ENCODE measurements around the gene TKFC. TPM values are rescaled to one million over a fixed set of nuclear protein-coding genes. Genes with fewer than 3 reads are reported as not detected.

Gene TKFC
- total and polyA plus RNA-seq, 9 of the 15 experiments (the other 6 are each of a cell fraction or from before 2014, with no cell fraction given): 2.0 to 61.7 (median 28.5) TPM

GRCh38 chr11:61298663-61299244 lies 34.3 kb upstream of the TKFC start:
- FAIRE-seq (no peak), ATAC-seq (no peak), DNase-seq (ENCODE audit: extremely low read depth in 1 of 4, low spot score in 3 of 4) (no peak)
- Histone ChIP-seq H3K9ac (ENCODE audit: insufficient read depth in 1 of 2, low read depth in 2 of 2, low read length in 2 of 2) (peak overlapping the region in 1 of 2 experiments; percentile 39; a peak in 1 of 4 replicates), H3K9me1 (ENCODE audit: control insufficient read depth, insufficient read depth, low read length) (no peaks in the 10 kb centered on the region), H3K27ac (ENCODE audit: extremely low read depth, low read depth, low read length) (no peak overlapping the region), H3K27me3 (ENCODE audit: control insufficient read depth in 2 of 2, insufficient read depth in 2 of 2, low read length in 2 of 2) (no peaks in the 10 kb centered on the region), H3K36me3 (ENCODE audit: control insufficient read depth, insufficient read depth, low read length) (peaks cover 69% of the 10 kb centered on the region), H3K4me2 (ENCODE audit: insufficient read depth, low read length) (no peak overlapping the region), H4K20me1 (replicated peaks; ENCODE audit: control insufficient read depth, insufficient read depth, low read length) (no peaks in the 10 kb centered on the region), H3K9me3 (replicated peaks; ENCODE audit: control insufficient read depth, insufficient read depth, low read depth, low read length) (no peaks in the 10 kb centered on the region), H3K4me1 (replicated peaks in 1 of 2; ENCODE audit: control insufficient read depth in 2 of 2, insufficient read depth in 2 of 2, low read length in 2 of 2) (peaks cover 0 to 20% of the 10 kb centered on the region in 2 experiments; a peak in 1 of 5 replicates), H2AFZ (ENCODE audit: low read depth, low read length) (no peak overlapping the region), H3K4me3 (no peak overlapping the region), H3K79me2 (ENCODE audit: control insufficient read depth, insufficient read depth, low read length) (no peaks in the 10 kb centered on the region)
- in situ Hi-C loops (cut with MboI): no loop called here
- no TSS peak for BruUV-seq (replicated peaks)
- no peak for TF ChIP-seq WHSC1 (IDR thresholded peaks at IDR 0.05; ENCODE audit: low read length)
- peak; percentile 21; the same call in 1 of the 2 replicates for TF ChIP-seq SUPT5H (IDR thresholded peaks at IDR 0.05)
- no peak for TF ChIP-seq ZNF212 (CRISPR knock-in tag; IDR thresholded peaks at IDR 0.05)
- TF ChIP-seq DIDO1 (tag; IDR thresholded peaks at IDR 0.05; ENCODE audit: low read depth): no peak
- CTCF ChIA-PET (ENCODE audit: low intra/inter-chr PET ratio): no interaction called here
- 81% methylated on average over 4 of the region's 4 CpGs for WGBS (ENCODE audit: insufficient coverage, low coverage, missing lambda C conversion rate)
- POLR2A ChIA-PET: interaction anchor here (0.6 to 4.0 kb wide), 10 partner anchors 10 to 443 kb away, joined by 3 to 25 read pairs (median 4); partner anchors contain the start of genes DDB1, TKFC and TMEM138
- intact Hi-C loops (cut with micrococcal nuclease): no loop called here

- H3K9me3 ChIP-seq (replicated peaks; ENCODE audit: control insufficient read depth, insufficient read depth, low read depth, low read length): no peaks in the 10 kb centered on the region
- FAIRE-seq: no peak
- CTCF ChIA-PET (ENCODE audit: low intra/inter-chr PET ratio): no interaction called here
- H2AFZ ChIP-seq (ENCODE audit: low read depth, low read length): no peak overlapping the region
- no peak overlapping the region for H3K9ac ChIP-seq (ENCODE audit: insufficient read depth in 1 of 2, low read depth in 2 of 2, low read length in 2 of 2)
- no peak for DNase-seq (ENCODE audit: extremely low read depth in 1 of 4, low spot score in 3 of 4)
- TF ChIP-seq ZC3H4 (CRISPR knock-in tag; IDR thresholded peaks at IDR 0.05; ENCODE audit: borderline replicate concordance) (no peak), NFXL1 (CRISPR knock-in tag; IDR thresholded peaks at IDR 0.05) (no peak), THAP12 (CRISPR knock-in tag; IDR thresholded peaks at IDR 0.05) (no peak)
- no peaks in the 10 kb centered on the region for H4K20me1 ChIP-seq (replicated peaks; ENCODE audit: control insufficient read depth, insufficient read depth, low read length)
- no peaks in the 10 kb centered on the region for H3K27me3 ChIP-seq (ENCODE audit: control insufficient read depth in 2 of 2, insufficient read depth in 2 of 2, low read length in 2 of 2)
- no TSS peak for BruUV-seq (replicated peaks)
- H3K4me2 ChIP-seq (ENCODE audit: insufficient read depth, low read length): no peak overlapping the region
- H3K4me3 ChIP-seq: no peak overlapping the region
- H3K4me1 ChIP-seq (replicated peaks in 1 of 2; ENCODE audit: control insufficient read depth in 2 of 2, insufficient read depth in 2 of 2, low read length in 2 of 2): no peaks in the 10 kb centered on the region
- H3K9me1 ChIP-seq (ENCODE audit: control insufficient read depth, insufficient read depth, low read length): peaks cover 3% of the 10 kb centered on the region
- POLR2A ChIA-PET: no interaction called here
- no peak for ATAC-seq
- no peaks in the 10 kb centered on the region for H3K79me2 ChIP-seq (ENCODE audit: control insufficient read depth, insufficient read depth, low read length)
- in situ Hi-C loops (cut with MboI) (no loop called here), intact Hi-C loops (cut with micrococcal nuclease) (loop anchor here (5.0 kb wide), 1 partner anchor 45 kb away; no protein-coding TSS in a partner anchor)
- H3K27ac ChIP-seq (ENCODE audit: extremely low read depth, low read depth, low read length): no peak overlapping the region
- peaks cover 98% of the 10 kb centered on the region for H3K36me3 ChIP-seq (ENCODE audit: control insufficient read depth, insufficient read depth, low read length)
- WGBS (ENCODE audit: insufficient coverage, low coverage, missing lambda C conversion rate): 91% methylated on average over 11 of the region's 13 CpGs
These were observed 30.5 kb upstream of the TKFC start for GRCh38 chr11:61302550-61302949.

All from K562 (cell line).